ENCODE data around the gene GAS6.
"Not testable (repeated sequence)": the region's sequence is repeated elsewhere in the genome, so short reads cannot be mapped to it uniquely, and the experiment has no call there.

Gene GAS6

GRCh38 chr13:113886561-113887112, 22.8 kb upstream of the GAS6 start:
- no peak for DNase-seq

- DNase-seq, result no peak
Observed at GRCh38 chr13:113884821-113885220, 20.9 kb upstream of the GAS6 start.

- DNase-seq, result no peak
Observed at GRCh38 chr13:113883921-113884804, 20.3 kb upstream of the GAS6 start.

GRCh38 chr13:113883314-113883811, 19.5 kb upstream of the GAS6 start:
- DNase-seq, result no peak

- no peak for DNase-seq
Observed at GRCh38 chr13:113882716-113883115, 18.8 kb upstream of the GAS6 start.

GRCh38 chr13:113882267-113882630, 18.4 kb upstream of the GAS6 start:
- no peak for DNase-seq

GRCh38 chr13:113881614-113882266, 17.9 kb upstream of the GAS6 start:
- DNase-seq, result no peak

- DNase-seq, result no peak
Observed at GRCh38 chr13:113880651-113881611, 17.1 kb upstream of the GAS6 start.

GRCh38 chr13:113879494-113880360, 15.9 kb upstream of the GAS6 start:
- DNase-seq, result no peak

GRCh38 chr13:113879017-113879416, 15.1 kb upstream of the GAS6 start:
- DNase-seq, result no peak

GRCh38 chr13:113877149-113877990, 13.5 kb upstream of the GAS6 start:
- no peak for DNase-seq

- no peak for DNase-seq
Observed at GRCh38 chr13:113876346-113877148, 12.7 kb upstream of the GAS6 start.

- DNase-seq, result no peak
Observed at GRCh38 chr13:113875837-113876281, 12.0 kb upstream of the GAS6 start.

GRCh38 chr13:113875429-113875815, 11.5 kb upstream of the GAS6 start:
- no peak for DNase-seq

GRCh38 chr13:113874579-113875428, 10.9 kb upstream of the GAS6 start:
- no peak for DNase-seq

- no peak for DNase-seq
Observed at GRCh38 chr13:113874177-113874576, 10.3 kb upstream of the GAS6 start.

- DNase-seq, result no peak
Observed at GRCh38 chr13:113869263-113869662, 5.4 kb upstream of the GAS6 start.

GRCh38 chr13:113867913-113868312, 4.0 kb upstream of the GAS6 start:
- not testable (repeated sequence) for DNase-seq

- DNase-seq, result no peak
Observed at GRCh38 chr13:113865427-113865826, 1.6 kb upstream of the GAS6 start.
